GM12878 (cell line): Measurements from ENCODE around the gene WWP2. TPM values are rescaled to one million over a fixed set of nuclear protein-coding genes. Genes with fewer than 3 reads are reported as not detected.
A peak's percentile ranks its signal among the peaks of the same experiment; 100 is the strongest.

ENCODE experiments used
- ATAC-seq: fragments of 200-7000 bp; cut with Tn5 transposase; 3 replicates; pipeline ENCODE4 v1.9.1; 2020; ENCODE audit warnings: mild to moderate bottlenecking, moderate library complexity
- BruUV-seq: library from RNA; stranded (reverse); fragments of 400-500 nt; replicated peaks from 2 replicates; lab custom pipeline; 2021; lab: Mats Ljungman, UMichigan
- CTCF ChIA-PET: fragments of 300-600 bp; sonication (Branson Sonifier 250); formaldehyde crosslinking; extraction: SDS; loops from one replicate; lab custom pipeline; 2021; ENCODE audit warnings: inconsistent platforms; lab: Yijun Ruan, JAX
- POLR2A ChIA-PET: fragments of 350-600 bp; formaldehyde crosslinking; extraction: SDS; loops from one replicate; lab custom pipeline; 2021; ENCODE audit warnings: inconsistent platforms; lab: Charles Lee
- RAD21 ChIA-PET: fragments of 300-600 bp; sonication (Branson Sonifier 250); formaldehyde crosslinking; loops from one replicate; lab custom pipeline; 2023; ENCODE audit warnings: antibody characterized with exemption; ENCODE audit not compliant: unreplicated experiment; lab: Charles Lee
- SMC1A ChIA-PET: fragments of 300-600 bp; sonication (Branson Sonifier 250); formaldehyde crosslinking; loops from one replicate; lab custom pipeline; 2023; ENCODE audit not compliant: unreplicated experiment, uncharacterized antibody; lab: Charles Lee
- DNase-seq: peaks from one replicate; pipeline ENCODE4 v3.0.0-alpha.2; 2011; ENCODE audit warnings: low read depth, low spot score
- FAIRE-seq: peaks from 3 replicates; lab custom pipeline; 2011; peaks lifted over from hg19 to GRCh38; lab: Jason Lieb, UNC
- H2AFZ ChIP-seq: 2 replicates; pipeline ENCODE4 v1.6.0; 2011; ENCODE audit warnings: low read depth, low read length, control low read depth; ENCODE audit not compliant: control insufficient read depth
- H3K27ac ChIP-seq: 2 replicates; pipeline ENCODE4 v1.5.1; 2011; ENCODE audit warnings: control low read depth; ENCODE audit not compliant: control insufficient read depth, insufficient read depth
- H3K27me3 ChIP-seq, 2 experiments: replicated peaks in 1 of 2; 2 replicates each; pipeline versions ENCODE4 v1.6.0 to v1.6.1; 2011; ENCODE audit warnings: low read length in 1 of 2; ENCODE audit not compliant: control insufficient read depth in 2 of 2, insufficient read depth in 2 of 2
- H3K36me3 ChIP-seq, 2 experiments: 2 replicates each; pipeline ENCODE4 v1.5.1; 2011; ENCODE audit warnings: low read length in 1 of 2; ENCODE audit not compliant: control insufficient read depth in 2 of 2, insufficient read depth in 2 of 2
- H3K4me1 ChIP-seq: 2 replicates; pipeline ENCODE4 v1.6.1; 2011; ENCODE audit warnings: mild to moderate bottlenecking, low read length, moderate library complexity, mixed read lengths; ENCODE audit not compliant: control insufficient read depth, insufficient read depth
- H3K4me2 ChIP-seq: 2 replicates; pipeline ENCODE4 v1.6.0; 2011; ENCODE audit warnings: control low read depth; ENCODE audit not compliant: control insufficient read depth, insufficient read depth
- H3K4me3 ChIP-seq: fragments of 200-600 bp; sonication (generic); 2 replicates; pipeline ENCODE4 v1.5.1; 2016
- H3K79me2 ChIP-seq: 2 replicates; pipeline ENCODE4 v1.6.0; 2011; ENCODE audit warnings: low read length; ENCODE audit not compliant: control insufficient read depth, insufficient read depth
- H3K9ac ChIP-seq: 2 replicates; pipeline ENCODE4 v1.8.0; 2011; ENCODE audit warnings: low read length, control low read depth, mixed read lengths; ENCODE audit not compliant: control insufficient read depth, insufficient read depth
- H3K9me3 ChIP-seq: replicated peaks from 3 replicates; pipeline ENCODE4 v1.5.1; 2011; ENCODE audit warnings: mild to moderate bottlenecking, low read length; ENCODE audit not compliant: control insufficient read depth, insufficient read depth
- H4K20me1 ChIP-seq: 2 replicates; pipeline ENCODE4 v1.6.0; 2011; ENCODE audit not compliant: control insufficient read depth, insufficient read depth
- BACH1 ChIP-seq: fragments of 450-650 bp; IDR thresholded peaks from 2 replicates; pipeline ENCODE4 v1.6.1; 2017; ENCODE audit warnings: mild to moderate bottlenecking, borderline replicate concordance
- BCL11A ChIP-seq: IDR thresholded peaks from 2 replicates; pipeline ENCODE4 v1.6.1; 2011; ENCODE audit warnings: low read depth, low read length
- CBFB ChIP-seq: IDR thresholded peaks from 2 replicates; pipeline ENCODE4 v1.6.1; 2016; ENCODE audit warnings: antibody characterized with exemption, low read depth
- CBX3 ChIP-seq: fragments of 200-600 bp; sonication (generic); IDR thresholded peaks from 2 replicates; pipeline ENCODE4 v1.6.1; 2016; ENCODE audit warnings: low read depth, borderline replicate concordance
- KAT2A ChIP-seq: conservative IDR thresholded peaks from 2 replicates; pipeline ENCODE4 v1.6.1; 2011; ENCODE audit warnings: low read depth, low read length; ENCODE audit not compliant: control insufficient read depth
- MTA2 ChIP-seq: fragments of 450-650 bp; IDR thresholded peaks from 2 replicates; pipeline ENCODE4 v1.6.1; 2016; ENCODE audit warnings: low read depth, mild to moderate bottlenecking, moderate library complexity
- NR2C1 ChIP-seq: fragments of 450-650 bp; IDR thresholded peaks from 2 replicates; pipeline ENCODE4 v1.6.1; 2017; ENCODE audit warnings: antibody characterized with exemption, mild to moderate bottlenecking, moderate library complexity
- POLR2AphosphoS2 ChIP-seq: IDR thresholded peaks from 2 replicates; pipeline ENCODE4 v1.6.1; 2011; ENCODE audit warnings: low read depth, mild to moderate bottlenecking, low read length, improper control_type of control experiment, moderate library complexity
- RAD51 ChIP-seq: fragments of 450-650 bp; IDR thresholded peaks from 2 replicates; pipeline ENCODE4 v1.6.1; 2016; ENCODE audit warnings: moderate library complexity, mild to moderate bottlenecking, inconsistent platforms
- SRF ChIP-seq, 2 experiments: IDR thresholded peaks; 2 replicates each; pipeline ENCODE4 v1.6.1; 2011; ENCODE audit warnings: low read depth in 2 of 2, low read length in 2 of 2, mild to moderate bottlenecking in 1 of 2, moderate library complexity in 1 of 2
- SUPT20H ChIP-seq: IDR thresholded peaks from 2 replicates; pipeline ENCODE4 v1.6.1; 2011; ENCODE audit warnings: low read depth, mild to moderate bottlenecking, low read length, moderate library complexity, borderline replicate concordance; ENCODE audit not compliant: control insufficient read depth
- YY1 ChIP-seq: IDR thresholded peaks from 2 replicates; pipeline ENCODE4 v1.6.1; 2011; ENCODE audit warnings: low read depth, mild to moderate bottlenecking, low read length
- WGBS: methylation state at CpG from one replicate; pipeline ENCODE4 v1.1.6; 2016; ENCODE audit warnings: low lambda C conversion rate; ENCODE audit not compliant: insufficient replicate concordance, insufficient coverage; ENCODE audit errors: missing lambda C conversion rate; 5-methylcytosine and 5-hydroxymethylcytosine counted together
- in situ Hi-C: fragments of 300-500 bp; cut with MboI; formaldehyde crosslinking; loops from 9 replicates; pipeline ENCODE4 v1.14.3; 2018; ENCODE audit warnings: mixed read lengths
- intact Hi-C: fragments of 100-400 bp; cut with micrococcal nuclease; formaldehyde crosslinking; loops from one replicate; pipeline ENCODE4 v1.14.2; 2022; ENCODE audit not compliant: unreplicated experiment
- polyA plus RNA-seq, 11 experiments: library from polyadenylated mRNA; depleted of rRNA in 4 of 11; unstranded in 6 of 11; stranded (reverse) in 5 of 11; fragments of >200 nt; fragmentation: Nextera tagmentation in 4 of 11; fragmentation: Illumina TruSeq in 1 of 11; extraction: Ambion mirVana in 4 of 11; extraction: Trizol in 1 of 11; gene quantifications; 1 replicate in 1 of 11; 2 replicates in 10 of 11; pipeline versions ENCODE4 v1.2.1 to v1.2.3, GENCODE V29; 2011 to 2016; ENCODE audit warnings: inconsistent platforms in 2 of 11, missing spikeins in 2 of 11, low read depth in 1 of 11
- total RNA-seq, 4 experiments: library from RNA; depleted of rRNA in 3 of 4; stranded (reverse); fragments of >200 nt in 3 of 4; fragmentation: Illumina TruSeq in 1 of 4; extraction: Trizol in 1 of 4; gene quantifications; 2 replicates each; pipeline versions ENCODE4 v1.2.1 to v1.2.3, GENCODE V29; 2013 to 2021
- TF ChIP-seq, protein P1 (sequence below): fragments of 450-650 bp; IDR thresholded peaks from 2 replicates; pipeline ENCODE4 v1.6.1; 2017; ENCODE audit warnings: mild to moderate bottlenecking, moderate library complexity
- TF ChIP-seq, protein P2 (sequence below): fragments of 450-650 bp; IDR thresholded peaks from 2 replicates; pipeline ENCODE4 v1.6.1; 2018; ENCODE audit warnings: mild to moderate bottlenecking, low read depth, moderate library complexity; ENCODE audit not compliant: partially characterized antibody

The WWP2 gene
- total and polyA plus RNA-seq, 10 of the 15 experiments (the other 5 are each of a cell fraction or from before 2014, with no cell fraction given): 2.8 to 47.0 (median 23.8) TPM

DNA sequence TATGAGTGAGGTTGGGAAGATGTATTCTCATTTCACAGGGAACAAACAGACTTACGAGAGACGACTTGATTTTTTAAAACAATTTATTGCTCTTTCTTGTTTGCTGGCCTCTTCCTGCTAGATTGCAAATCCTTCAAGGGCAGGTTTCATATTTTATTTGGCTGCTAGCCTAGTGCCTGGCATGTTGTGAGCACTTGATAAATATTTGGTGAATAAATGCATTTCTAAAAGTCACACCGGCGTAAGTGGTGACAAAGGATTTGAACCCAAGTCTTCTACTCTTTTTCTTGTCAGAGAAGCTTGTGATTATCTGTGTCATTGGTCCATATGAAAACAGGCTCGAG lies 1.4 kb downstream of the WWP2 start (continued):
- no peak for TF ChIP-seq KAT2A
- TF ChIP-seq, protein P1, sequence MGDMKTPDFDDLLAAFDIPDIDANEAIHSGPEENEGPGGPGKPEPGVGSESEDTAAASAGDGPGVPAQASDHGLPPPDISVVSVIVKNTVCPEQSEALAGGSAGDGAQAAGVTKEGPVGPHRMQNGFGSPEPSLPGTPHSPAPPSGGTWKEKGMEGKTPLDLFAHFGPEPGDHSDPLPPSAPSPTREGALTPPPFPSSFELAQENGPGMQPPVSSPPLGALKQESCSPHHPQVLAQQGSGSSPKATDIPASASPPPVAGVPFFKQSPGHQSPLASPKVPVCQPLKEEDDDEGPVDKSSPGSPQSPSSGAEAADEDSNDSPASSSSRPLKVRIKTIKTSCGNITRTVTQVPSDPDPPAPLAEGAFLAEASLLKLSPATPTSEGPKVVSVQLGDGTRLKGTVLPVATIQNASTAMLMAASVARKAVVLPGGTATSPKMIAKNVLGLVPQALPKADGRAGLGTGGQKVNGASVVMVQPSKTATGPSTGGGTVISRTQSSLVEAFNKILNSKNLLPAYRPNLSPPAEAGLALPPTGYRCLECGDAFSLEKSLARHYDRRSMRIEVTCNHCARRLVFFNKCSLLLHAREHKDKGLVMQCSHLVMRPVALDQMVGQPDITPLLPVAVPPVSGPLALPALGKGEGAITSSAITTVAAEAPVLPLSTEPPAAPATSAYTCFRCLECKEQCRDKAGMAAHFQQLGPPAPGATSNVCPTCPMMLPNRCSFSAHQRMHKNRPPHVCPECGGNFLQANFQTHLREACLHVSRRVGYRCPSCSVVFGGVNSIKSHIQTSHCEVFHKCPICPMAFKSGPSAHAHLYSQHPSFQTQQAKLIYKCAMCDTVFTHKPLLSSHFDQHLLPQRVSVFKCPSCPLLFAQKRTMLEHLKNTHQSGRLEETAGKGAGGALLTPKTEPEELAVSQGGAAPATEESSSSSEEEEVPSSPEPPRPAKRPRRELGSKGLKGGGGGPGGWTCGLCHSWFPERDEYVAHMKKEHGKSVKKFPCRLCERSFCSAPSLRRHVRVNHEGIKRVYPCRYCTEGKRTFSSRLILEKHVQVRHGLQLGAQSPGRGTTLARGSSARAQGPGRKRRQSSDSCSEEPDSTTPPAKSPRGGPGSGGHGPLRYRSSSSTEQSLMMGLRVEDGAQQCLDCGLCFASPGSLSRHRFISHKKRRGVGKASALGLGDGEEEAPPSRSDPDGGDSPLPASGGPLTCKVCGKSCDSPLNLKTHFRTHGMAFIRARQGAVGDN: no peak
- TF ChIP-seq YY1: no peak

DNA sequence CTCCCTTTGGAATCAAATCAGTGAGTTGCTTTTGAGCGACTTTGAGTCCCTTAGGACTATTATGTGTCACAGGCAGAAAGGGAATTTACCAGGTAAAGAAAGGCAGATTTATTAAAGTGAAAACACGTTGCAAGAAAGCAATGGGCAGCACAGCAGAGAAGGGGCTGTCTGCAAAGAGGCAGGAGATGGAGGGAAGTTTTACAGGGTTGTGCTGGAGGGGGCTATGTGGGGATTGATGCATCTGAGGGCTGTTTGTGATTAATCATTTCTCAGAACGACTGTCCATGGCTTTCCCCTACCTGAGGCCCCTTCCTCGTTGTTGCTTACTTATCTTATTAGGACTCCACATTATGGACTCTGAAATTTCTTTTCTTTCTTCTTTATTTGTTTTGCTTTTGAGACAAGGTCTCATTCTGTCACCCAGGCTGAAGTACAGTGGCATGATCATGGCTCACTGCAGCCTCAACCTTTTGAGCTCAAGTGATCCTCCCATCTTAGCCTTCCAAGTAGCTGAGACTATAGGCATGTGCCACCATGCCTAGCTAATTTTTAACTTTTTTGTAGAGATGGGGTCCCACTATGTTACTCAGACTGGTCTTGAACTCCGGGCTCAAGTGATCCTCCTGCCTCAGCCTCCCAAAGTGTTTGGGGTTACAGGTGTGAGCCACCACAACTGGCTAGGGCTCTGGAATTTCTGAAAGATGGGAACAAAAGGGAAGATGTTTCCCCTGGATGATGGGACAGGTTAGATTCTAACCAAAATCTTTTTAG lies 5.5 kb downstream of the WWP2 start:
- H3K79me2 ChIP-seq: peaks cover 29% of the 10 kb centered on the region
- intact Hi-C loops: no loop called here
- no peak overlapping the region for H3K27ac ChIP-seq
- TF ChIP-seq BCL11A (no peak), BACH1 (no peak), POLR2AphosphoS2 (no peak), CBFB (no peak), SUPT20H (no peak), RAD51 (no peak), CBX3 (no peak), MTA2 (no peak), NR2C1 (no peak), SRF (IDR thresholded peaks at IDR 0.05; ENCODE audit: low read depth in 2 of 2, low read length in 2 of 2) (no peak)
- TF ChIP-seq, protein P2, sequence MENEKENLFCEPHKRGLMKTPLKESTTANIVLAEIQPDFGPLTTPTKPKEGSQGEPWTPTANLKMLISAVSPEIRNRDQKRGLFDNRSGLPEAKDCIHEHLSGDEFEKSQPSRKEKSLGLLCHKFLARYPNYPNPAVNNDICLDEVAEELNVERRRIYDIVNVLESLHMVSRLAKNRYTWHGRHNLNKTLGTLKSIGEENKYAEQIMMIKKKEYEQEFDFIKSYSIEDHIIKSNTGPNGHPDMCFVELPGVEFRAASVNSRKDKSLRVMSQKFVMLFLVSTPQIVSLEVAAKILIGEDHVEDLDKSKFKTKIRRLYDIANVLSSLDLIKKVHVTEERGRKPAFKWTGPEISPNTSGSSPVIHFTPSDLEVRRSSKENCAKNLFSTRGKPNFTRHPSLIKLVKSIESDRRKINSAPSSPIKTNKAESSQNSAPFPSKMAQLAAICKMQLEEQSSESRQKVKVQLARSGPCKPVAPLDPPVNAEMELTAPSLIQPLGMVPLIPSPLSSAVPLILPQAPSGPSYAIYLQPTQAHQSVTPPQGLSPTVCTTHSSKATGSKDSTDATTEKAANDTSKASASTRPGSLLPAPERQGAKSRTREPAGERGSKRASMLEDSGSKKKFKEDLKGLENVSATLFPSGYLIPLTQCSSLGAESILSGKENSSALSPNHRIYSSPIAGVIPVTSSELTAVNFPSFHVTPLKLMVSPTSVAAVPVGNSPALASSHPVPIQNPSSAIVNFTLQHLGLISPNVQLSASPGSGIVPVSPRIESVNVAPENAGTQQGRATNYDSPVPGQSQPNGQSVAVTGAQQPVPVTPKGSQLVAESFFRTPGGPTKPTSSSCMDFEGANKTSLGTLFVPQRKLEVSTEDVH: no peak
- H3K9ac ChIP-seq: no peak overlapping the region
- ChIA-PET POLR2A (interaction anchor here (0.6 to 0.7 kb wide), 2 partner anchors 17 to 192 kb away, joined by 3 to 4 read pairs; no protein-coding TSS in a partner anchor), CTCF (interaction anchor here (1.0 to 4.7 kb wide), 2 partner anchors 13 to 371 kb away, joined by 3 to 23 read pairs; partner anchors contain the start of gene NOB1), SMC1A (interaction anchor here (0.9 kb wide), 1 partner anchor 13 kb away, joined by 3 read pairs; the partner anchor contains the start of gene NOB1), RAD21 (no interaction called here)
- H3K27me3 ChIP-seq: no peaks in the 10 kb centered on the region
- DNase-seq (no peak), FAIRE-seq (no peak), ATAC-seq (peak; percentile 20)
- 7% methylated on average over 5 of the region's 5 CpGs for WGBS
- H3K4me2 ChIP-seq: no peak overlapping the region; the same call in 1 of the 2 replicates
- H3K4me1 ChIP-seq: peaks cover 19% of the 10 kb centered on the region
- in situ Hi-C loops: no loop called here
- no TSS peak for BruUV-seq
- H4K20me1 ChIP-seq: no peaks in the 10 kb centered on the region
- no peaks in the 10 kb centered on the region for H3K36me3 ChIP-seq
- no peak overlapping the region for H3K4me3 ChIP-seq
- no peaks in the 10 kb centered on the region for H3K9me3 ChIP-seq
- no peak overlapping the region for H2AFZ ChIP-seq
